NCI-H1436 (cell line): ENCODE results near the gene C16orf74.
A peak's percentile ranks its signal among the peaks of the same experiment; 100 is the strongest.

ENCODE experiments used
- DNase-seq: peaks from one replicate; lab custom pipeline; 2025; lab: John Stamatoyannopoulos, UW

The C16orf74 gene

GRCh38 chr16:85674418-85674755, 76.5 kb downstream of the C16orf74 start:
- no peak for DNase-seq

- DNase-seq: peak; percentile 39
These were observed 77.1 kb downstream of the C16orf74 start for GRCh38 chr16:85673529-85674417.

- no peak for DNase-seq
These were observed 80.1 kb downstream of the C16orf74 start for GRCh38 chr16:85670840-85671239.

GRCh38 chr16:85668676-85669424, 82.0 kb downstream of the C16orf74 start:
- no peak for DNase-seq

- DNase-seq: no peak
These were observed 83.0 kb downstream of the C16orf74 start for GRCh38 chr16:85667841-85668413.

- DNase-seq: no peak
These were observed 83.6 kb downstream of the C16orf74 start for GRCh38 chr16:85667261-85667660.

GRCh38 chr16:85665929-85666328, 85.0 kb downstream of the C16orf74 start:
- no peak for DNase-seq

- no peak for DNase-seq
These were observed 85.5 kb downstream of the C16orf74 start for GRCh38 chr16:85665373-85665740.

- DNase-seq: no peak
These were observed 86.1 kb downstream of the C16orf74 start for GRCh38 chr16:85664580-85665372.

- DNase-seq: peak; percentile 25
These were observed 87.0 kb downstream of the C16orf74 start for GRCh38 chr16:85663891-85664321.

- no peak for DNase-seq
These were observed 87.7 kb downstream of the C16orf74 start for GRCh38 chr16:85662976-85663830.

GRCh38 chr16:85662482-85662812, 88.4 kb downstream of the C16orf74 start:
- no peak for DNase-seq

- no peak for DNase-seq
These were observed 89.0 kb downstream of the C16orf74 start for GRCh38 chr16:85661740-85662481.

- DNase-seq: no peak
These were observed 89.8 kb downstream of the C16orf74 start for GRCh38 chr16:85660843-85661739.

- DNase-seq: peak; percentile 28
These were observed 90.9 kb downstream of the C16orf74 start for GRCh38 chr16:85659805-85660511.

- DNase-seq: no peak
These were observed 91.6 kb downstream of the C16orf74 start for GRCh38 chr16:85659336-85659735.

- DNase-seq: no peak
These were observed 92.2 kb downstream of the C16orf74 start for GRCh38 chr16:85658504-85659326.

- no peak for DNase-seq
These were observed 92.9 kb downstream of the C16orf74 start for GRCh38 chr16:85657996-85658395.
